NCI-H2107 treated with DMSO at 0.1 percent for 48 hours (cell line): ENCODE results near the gene ACVRL1.

Experiments used
- DNase-seq: peaks from one replicate; lab custom pipeline; 2025; ENCODE audit not compliant: unreplicated experiment; lab: John Stamatoyannopoulos, UW

ACVRL1 gene

DNA sequence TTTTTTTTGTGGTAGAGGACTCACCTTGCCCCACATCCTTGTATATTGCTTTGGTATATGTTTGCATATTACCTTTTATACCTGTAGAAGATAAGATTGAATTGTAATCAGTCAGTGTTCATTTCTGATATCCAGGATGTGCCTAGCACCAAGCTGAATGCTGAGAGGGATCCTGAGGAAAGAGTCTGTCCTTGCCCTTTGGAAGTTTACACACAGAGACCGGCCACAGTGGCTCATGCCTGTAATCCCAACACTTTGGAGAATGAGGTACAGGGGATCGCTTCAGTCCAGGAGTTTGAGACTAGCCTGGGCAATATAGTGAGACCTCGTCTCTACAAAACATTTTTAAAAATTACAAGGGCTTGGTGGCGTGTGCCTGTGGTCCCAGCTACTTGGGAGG lies 52.6 kb downstream of the ACVRL1 start:
- DNase-seq: no peak

DNA sequence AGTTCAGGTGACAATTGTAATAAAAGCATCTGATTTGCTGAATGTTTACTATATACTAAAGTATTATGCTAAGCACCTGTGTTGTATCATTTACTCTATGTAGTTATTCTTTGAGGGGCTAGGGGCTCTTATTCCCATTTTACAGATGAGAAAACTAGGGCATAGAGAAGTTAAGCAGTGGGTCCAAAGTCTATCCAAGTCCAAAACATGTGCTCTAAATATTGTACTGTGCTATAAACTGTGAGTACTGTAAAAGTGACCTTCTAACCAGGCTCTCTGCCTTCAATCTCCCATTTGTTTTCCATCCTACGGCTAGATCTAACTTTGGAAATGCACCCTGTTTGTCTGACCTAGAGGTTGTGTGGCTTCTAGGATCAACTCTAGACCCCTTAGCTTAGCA lies 53.2 kb downstream of the ACVRL1 start:
- DNase-seq: no peak

DNA sequence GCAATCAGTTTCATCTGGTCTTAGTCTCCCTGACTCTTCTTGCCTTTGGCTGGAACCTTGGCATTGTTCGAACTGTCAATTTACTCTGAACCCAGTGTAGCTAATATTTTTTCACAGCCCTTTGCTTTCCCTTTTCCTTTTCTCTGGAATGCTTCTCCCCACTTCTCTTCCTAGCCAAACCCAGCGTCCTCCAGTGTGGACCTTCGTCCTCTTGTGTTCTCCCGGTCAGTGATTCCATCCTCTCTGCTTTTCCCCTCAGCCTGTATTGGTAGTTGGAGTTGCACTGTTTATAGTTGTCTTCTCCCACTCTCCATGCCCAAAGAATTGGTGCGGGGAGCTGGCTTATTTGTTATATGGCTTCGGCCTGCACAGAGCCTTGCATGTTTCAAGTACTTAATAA lies 53.6 kb downstream of the ACVRL1 start:
- no peak for DNase-seq

DNA sequence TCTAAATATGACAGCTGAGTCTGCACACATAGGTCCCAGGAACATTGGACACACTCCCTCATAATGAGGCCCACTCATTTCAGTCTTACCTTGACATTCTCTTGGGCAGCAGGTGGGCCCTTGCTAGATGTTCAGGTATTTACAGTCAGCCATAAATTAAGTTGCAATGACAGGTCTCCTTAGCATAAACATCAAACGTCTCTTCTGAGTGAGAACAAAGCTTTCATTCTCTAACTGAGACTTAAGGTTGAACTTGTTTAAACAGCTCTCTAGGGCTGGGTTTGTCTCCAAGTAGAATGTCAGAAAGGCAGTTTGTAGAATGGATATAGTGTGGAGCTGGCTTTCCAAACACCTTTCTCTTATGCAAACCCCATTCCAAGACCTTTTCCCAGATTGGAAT lies 54.5 kb downstream of the ACVRL1 start:
- DNase-seq: no peak

DNA sequence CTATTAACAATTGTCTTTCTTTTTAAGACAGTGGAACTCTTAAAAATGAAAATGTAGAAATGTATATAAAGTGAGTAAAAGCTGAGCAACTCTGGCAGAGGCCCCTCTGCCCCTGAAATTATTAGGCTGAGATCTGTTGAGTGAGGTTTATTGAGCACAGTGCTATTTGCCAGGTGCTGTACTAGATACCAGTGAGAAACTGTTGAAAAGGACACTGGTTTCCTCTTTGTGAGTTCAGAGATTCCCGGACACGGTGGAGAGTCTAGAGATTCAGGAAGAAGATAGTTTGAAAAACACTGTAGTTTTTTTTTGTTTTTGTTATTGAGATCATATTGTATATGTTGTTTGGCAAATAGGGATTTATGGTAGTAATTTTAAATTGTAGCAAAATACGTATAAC lies 55.4 kb downstream of the ACVRL1 start:
- no peak for DNase-seq

DNA sequence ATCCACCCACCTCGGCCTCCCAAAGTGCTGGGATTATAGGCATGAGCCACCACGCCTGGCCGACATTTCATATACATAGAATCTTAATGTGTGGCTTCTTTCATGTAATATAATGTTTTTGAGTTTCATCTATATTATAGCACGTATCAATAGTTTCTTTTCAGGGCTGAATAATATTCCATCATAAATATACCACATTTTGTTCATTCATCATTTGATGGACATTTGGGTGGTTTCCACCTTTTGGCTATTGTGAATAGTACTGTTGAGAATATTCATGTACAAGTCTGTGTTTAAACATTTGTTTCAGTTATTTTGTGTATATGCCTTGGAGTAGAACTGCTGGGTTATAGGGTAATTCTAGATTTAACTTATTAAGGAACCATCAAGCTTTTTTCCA lies 56.2 kb downstream of the ACVRL1 start:
- DNase-seq: no peak

DNA sequence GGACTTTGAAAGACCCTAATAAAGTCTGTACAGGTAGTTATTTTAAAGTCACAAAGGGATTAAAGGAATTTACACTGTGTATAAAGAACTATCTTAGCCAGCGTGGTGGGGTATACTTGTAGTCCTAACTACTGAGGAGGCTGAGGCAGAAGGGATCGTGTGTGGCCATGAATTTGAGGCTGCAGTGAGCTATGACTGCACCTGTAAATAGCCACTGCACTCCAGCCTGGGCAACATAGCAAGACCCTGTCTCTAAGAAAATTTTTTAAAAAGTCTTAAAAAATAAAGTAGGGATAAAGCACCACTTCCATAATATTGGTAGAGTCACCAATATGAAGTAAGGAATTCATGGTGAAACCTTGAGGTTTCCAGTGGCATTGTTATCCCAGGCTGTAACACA lies 62.3 kb downstream of the ACVRL1 start:
- DNase-seq: no peak

DNA sequence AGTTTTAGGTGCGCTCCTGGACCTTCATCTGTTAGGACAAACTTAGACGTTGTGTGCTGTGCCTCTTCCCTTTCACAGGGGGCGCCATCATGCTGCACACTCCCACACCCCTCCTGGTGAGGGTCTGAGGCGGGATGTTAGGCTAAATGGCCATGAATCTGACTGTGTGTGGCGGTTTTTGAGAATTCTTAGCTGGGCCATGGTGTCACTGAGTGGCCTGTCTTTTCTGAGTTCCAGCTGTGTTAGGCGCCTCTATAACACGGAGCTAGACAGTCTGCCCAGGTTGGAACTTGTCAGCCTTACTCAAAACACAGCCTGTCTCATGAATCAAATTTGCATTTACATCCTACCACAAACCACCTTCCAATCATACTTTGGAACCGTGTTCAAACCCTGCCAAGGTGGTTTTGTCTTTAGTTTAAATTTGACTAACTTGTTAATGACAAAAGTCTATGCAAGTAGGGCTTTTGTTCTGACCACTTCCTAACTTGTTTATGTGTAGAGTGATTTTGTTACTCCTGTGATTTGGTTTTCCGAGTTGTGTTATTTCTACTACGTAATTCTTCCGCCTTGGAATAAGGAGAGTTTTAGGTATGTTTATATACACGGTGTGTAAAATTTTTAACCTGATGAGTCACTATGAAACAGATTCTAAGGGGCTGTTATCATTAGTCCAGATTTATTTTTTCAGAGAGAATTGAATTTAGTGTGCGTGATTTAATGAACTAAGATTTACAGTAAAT lies 63.8 kb downstream of the ACVRL1 start:
- DNase-seq: no peak

DNA sequence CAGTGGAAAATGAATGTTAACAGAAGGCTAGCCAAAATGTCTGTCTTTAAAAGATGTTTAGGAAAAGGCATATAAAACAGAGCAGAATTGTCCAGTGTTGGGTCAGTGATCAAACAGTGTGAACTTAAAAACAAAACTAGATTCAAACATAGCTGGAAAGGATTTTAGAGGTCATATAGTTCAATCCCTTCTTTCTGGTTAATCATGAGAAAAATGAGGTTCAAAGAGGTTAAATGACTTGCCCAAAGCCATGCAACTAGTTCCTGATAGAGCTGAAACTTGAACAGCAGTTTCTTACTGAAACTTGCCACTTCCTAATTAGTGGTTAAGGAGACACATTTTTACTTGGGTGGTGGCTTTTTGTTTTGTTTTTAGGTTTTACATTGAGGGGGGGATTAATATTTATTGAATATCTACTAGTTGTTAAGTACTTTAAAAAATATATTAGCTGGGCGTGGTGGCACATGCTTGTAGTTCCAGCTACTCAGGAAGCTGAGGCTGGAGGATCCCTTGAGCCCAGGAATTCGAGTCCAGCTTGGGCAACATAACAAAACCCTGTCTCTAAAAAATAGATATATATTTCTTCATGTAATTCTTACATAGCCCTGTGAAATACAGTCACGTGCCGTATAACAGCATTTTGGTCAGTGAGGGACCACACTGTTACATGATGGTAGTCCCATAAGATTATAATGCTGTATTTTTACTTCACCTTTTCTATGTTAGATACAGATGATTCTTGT lies 64.5 kb downstream of the ACVRL1 start:
- no peak for DNase-seq

DNA sequence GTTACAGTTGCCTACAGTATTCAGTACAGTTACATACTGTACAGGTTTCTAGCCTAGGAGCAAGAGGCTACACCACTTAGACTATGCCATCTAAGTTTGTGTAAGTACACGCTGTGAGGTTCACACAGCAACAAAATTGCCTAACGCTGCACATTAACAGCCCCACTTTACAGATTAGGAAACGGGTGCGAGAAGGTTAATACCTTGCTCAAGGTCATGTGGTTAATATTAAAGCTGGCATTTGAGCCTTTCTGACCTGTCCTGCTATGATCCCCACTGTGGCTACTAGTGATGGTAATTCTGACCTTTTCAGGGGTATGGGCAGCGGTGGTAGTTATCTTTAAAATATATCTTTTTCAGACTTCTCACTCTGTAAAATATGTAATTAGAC lies 65.1 kb downstream of the ACVRL1 start:
- no peak for DNase-seq

DNA sequence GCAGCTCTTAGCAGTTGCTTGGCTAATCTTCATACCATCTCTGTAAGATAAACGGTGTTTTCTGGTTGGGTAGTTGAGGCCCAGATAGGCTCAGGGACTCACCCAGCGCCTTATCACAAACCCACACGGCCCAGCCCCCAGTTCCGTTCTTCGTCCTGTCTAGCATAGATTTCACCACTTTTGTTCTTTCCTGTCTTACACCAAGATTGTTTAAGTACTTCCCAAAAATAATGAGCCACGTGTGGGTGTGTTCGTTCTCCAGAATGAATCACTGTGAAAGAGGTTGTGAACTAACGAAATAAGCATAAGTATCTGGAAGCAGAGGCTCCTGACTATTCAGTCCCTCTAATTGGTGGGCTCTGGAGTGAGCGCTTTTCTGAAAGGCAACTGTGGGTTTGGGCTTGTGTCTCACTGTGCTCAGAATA lies 65.6 kb downstream of the ACVRL1 start:
- DNase-seq: no peak
